ENCODE results near the gene TLR3.

Gene TLR3

GRCh38 chr4:186104114-186104889 lies 35.3 kb downstream of the TLR3 start, which contains the start of gene FAM149A:
Gene FAM149A, plus strand, starts transcription at chr4:186104704.
- no peak within 1 kb of the TSS for H3K27ac ChIP-seq
- DNase-seq (ENCODE audit: low read depth, low spot score) = no peak

- no peak overlapping the region for H3K27ac ChIP-seq
- DNase-seq (ENCODE audit: low read depth, low spot score) = no peak
Observed at GRCh38 chr4:186104890-186105646, 36.1 kb downstream of the TLR3 start.

GRCh38 chr4:186105647-186106321 lies 36.8 kb downstream of the TLR3 start:
- DNase-seq (ENCODE audit: low read depth, low spot score) = peak; percentile 10
- no peak overlapping the region for H3K27ac ChIP-seq

DNA sequence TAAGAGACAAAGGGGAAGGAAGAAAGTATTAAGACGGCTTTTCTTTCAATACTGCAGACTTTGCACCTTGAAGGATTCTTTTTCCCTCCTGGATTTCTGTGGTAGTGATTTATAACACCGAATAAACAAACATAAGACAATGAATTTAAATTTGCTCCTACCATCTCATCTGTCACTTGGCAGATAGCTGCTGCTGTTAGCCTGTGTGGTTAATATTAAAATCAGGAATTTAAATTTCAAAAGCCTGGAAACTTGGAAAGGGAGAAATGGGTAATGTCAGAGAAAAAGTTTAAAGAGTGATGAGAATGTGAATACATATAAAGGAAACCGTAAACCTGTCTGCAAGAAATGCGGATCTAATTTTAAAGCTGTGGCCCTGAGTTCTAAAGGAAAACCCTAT lies 39.0 kb downstream of the TLR3 start:
- no peak overlapping the region for H3K27ac ChIP-seq
- no peak for DNase-seq (ENCODE audit: low read depth, low spot score)

DNA sequence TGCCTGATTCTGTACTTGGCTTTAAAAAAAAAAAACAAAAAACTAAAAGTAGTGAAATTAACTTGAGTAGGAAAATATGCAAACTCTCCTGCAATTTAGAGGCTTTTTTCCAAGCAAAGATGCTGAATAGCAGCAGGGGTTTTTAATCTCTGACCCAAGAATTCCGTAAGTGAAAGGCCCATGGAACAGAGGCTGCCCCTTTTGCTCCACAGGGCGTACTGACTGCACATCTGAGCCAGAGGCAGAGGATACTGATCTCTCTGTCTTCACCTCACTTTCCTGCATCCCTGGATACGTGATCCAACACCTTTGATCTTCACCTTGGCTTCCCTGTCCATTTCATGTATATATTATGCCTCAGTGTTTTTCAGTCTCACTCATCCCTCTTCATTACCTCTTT lies 39.4 kb downstream of the TLR3 start:
- H3K27ac ChIP-seq = no peak overlapping the region
- DNase-seq (ENCODE audit: low read depth, low spot score) = no peak

- H3K27ac ChIP-seq = no peak overlapping the region
- no peak for DNase-seq (ENCODE audit: low read depth, low spot score)
Observed at GRCh38 chr4:186109245-186109644, 40.3 kb downstream of the TLR3 start.

- DNase-seq (ENCODE audit: low read depth, low spot score) = no peak
Observed at GRCh38 chr4:186116697-186117096, 47.7 kb downstream of the TLR3 start.

GRCh38 chr4:186118582-186118981 lies 49.6 kb downstream of the TLR3 start:
- DNase-seq (ENCODE audit: low read depth, low spot score) = no peak
- H3K27ac ChIP-seq = no peak overlapping the region

More at GRCh38 chr4:186116697-186117096, 47.7 kb downstream of the TLR3 start:
- no peak overlapping the region for H3K27ac ChIP-seq

DNA sequence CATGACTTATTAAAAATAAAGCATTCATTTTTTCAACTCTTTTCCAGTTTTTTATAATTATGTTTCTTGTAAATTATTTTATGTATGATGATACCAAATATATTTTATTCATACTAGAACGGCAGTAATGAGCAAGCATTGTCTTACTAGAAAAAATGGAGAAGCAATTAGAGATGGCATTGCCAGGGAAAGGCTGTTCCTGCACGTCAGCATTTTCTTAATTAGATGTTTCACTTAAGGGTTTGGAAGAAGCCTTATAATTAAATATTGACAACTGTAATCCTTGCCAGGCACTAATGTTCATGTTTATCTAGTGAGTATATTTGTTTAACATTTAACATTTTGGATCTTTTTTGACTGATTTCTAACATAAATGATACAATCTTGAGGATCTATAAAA lies 52.1 kb downstream of the TLR3 start:
- no peak for DNase-seq (ENCODE audit: low read depth, low spot score)
- no peak overlapping the region for H3K27ac ChIP-seq

GRCh38 chr4:186128842-186129241 lies 59.9 kb downstream of the TLR3 start:
- DNase-seq (ENCODE audit: low read depth, low spot score) = no peak
- H3K27ac ChIP-seq = no peak overlapping the region

- DNase-seq (ENCODE audit: low read depth, low spot score) = no peak
- no peak overlapping the region for H3K27ac ChIP-seq
Observed at GRCh38 chr4:186131935-186132334, 63.0 kb downstream of the TLR3 start.

DNA sequence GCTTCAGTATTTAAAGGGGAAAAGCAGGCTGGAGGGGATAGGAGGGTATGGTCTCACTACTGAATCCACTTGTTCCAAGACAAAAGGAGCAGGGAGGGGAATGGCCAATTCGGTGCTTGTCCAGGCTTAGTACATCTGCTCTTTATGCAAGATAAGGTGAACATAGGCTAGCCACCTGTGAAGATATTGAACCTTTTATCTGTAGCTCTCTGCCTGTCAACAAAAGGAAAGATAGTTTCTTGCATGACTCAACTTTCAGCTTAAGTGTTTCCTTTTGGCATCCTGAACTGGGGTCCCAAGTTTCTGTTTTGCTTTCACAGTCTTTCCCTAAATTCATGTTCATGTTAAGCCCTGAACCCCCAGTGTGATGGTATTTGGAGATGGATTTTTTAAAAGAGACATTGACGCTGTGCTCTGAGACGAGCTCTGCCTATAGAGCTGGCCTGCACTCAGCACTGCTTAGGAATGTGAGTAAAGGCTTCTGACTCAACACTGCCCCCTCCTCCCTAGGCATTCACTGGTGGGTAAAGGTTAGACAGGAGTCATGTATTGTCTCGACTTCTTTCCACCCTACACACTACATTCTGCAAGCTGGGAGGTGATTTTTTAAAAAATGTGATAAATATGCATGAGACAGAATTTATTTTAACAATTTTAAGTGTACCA lies 63.8 kb downstream of the TLR3 start:
- H3K27ac ChIP-seq = no peak overlapping the region
- no peak for DNase-seq (ENCODE audit: low read depth, low spot score)

DNA sequence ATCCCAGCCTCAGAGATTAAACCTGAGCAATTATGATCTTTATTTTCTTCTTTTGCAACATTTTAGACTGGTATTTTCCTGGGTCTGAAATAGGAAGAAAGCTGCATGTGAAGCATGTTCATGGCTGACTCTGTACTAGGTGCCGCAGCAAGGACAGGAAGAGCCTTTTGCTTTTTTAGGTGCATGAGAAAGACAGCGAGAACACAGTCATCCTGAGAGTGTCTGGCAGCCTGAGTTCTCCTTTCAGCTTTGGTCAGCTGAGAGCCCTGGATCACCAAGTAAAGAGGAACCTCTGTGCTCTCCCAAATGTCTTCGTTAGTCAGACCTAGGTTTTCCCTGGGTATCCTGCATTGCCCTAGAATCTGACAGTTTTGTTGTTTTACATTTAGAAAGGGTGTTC lies 65.3 kb downstream of the TLR3 start:
- no peak for DNase-seq (ENCODE audit: low read depth, low spot score)
- no peak overlapping the region for H3K27ac ChIP-seq

DNA sequence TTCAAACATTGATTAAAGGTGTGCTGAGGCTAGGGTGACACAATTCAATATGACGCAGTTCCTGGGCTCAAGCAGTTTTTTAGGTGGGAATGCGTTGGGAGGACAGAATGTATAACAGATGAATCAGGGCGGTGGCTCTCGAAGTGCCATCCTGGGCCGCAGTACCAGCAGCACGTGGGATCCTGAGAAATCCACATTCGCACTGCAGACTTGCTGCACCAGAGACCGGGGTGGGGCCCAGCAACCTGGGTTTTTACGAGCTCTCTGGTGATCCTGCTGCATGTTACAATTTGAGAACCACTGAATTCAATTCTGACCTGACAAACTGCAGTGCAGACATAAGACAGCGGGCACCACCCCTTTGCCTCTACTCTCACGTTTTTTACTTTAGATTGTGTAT lies 65.9 kb downstream of the TLR3 start:
- no peak for DNase-seq (ENCODE audit: low read depth, low spot score)
- no peak overlapping the region for H3K27ac ChIP-seq

DNA sequence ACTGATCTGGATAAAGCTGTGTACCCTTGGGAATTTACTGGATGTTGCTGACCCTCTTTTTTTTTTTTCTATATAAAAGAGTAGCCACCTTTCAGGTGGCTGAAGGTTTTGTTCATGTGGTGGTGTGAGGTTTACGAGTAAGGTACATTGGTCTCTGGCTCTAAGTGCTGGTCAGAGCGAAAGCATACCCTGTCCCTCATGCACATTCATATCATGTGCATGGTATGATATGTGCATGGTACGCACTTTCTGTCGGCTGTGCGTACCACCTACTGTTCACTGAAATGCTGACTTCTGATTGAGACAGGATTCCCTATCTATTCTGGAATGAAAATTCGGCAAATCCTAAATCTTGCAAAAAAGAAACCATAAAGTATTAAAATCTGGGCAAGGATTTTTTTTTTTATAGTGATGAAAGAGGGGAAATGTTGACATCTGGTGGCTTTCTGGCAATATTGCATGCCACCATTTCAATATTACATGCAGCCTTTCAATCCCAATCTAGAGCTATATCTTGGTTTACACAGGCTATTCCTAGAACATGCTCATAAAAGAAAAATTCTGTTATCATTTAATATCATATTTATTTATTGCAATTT lies 68.3 kb downstream of the TLR3 start:
- no peak overlapping the region for H3K27ac ChIP-seq
- no peak for DNase-seq (ENCODE audit: low read depth, low spot score)

Data from epithelial cell of prostate (primary cell).